AG04449 (cell line): ENCODE measurements around the gene POU6F2.

Experiments used
- CTCF ChIA-PET: fragments of 350-600 bp; formaldehyde crosslinking; extraction: SDS; loops from one replicate; lab custom pipeline; 2021; ENCODE audit warnings: antibody characterized with exemption; lab: Yijun Ruan, JAX
- POLR2A ChIA-PET: fragments of 400-600, 350-600 bp; formaldehyde crosslinking; extraction: SDS; loops from one replicate; lab custom pipeline; 2020; ENCODE audit warnings: antibody characterized with exemption, inconsistent platforms; lab: Yijun Ruan, JAX
- DNase-seq: peaks from one replicate; pipeline ENCODE4 v3.0.0-alpha.2; 2010; ENCODE audit warnings: low read depth, low spot score
- H3K4me3 ChIP-seq: 2 replicates; pipeline ENCODE4 v1.5.1; 2011; ENCODE audit warnings: low read depth, mild to moderate bottlenecking, control low read depth, low read length
- TF ChIP-seq, protein P1 (sequence below): IDR thresholded peaks from one replicate; pipeline ENCODE4 v1.5.1; 2011; ENCODE audit warnings: mild to moderate bottlenecking, moderate library complexity, low read length, control low read depth, inconsistent platforms; ENCODE audit not compliant: insufficient read depth; ENCODE audit errors: missing control alignments

The POU6F2 gene

DNA sequence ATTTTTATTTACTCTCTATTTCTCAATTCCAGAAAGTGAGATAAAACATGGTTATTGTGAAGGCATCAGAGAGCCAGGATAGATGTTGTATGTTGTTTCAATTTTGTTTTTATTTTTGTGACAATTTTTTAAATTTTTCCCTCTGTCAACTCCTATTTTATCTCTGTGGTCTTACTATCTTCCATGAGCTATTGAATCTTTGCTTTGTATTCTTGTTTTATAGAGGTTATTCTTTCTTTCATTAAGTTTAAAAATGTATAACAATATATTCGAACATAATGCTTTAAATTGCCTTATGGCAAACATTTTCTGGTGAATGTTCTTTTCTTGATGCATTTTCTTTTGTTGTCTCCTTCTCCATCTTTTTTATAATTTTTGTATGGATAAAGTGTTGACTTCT is 78.4 kb downstream of the POU6F2 start:
- POLR2A ChIA-PET: no interaction called here
- CTCF ChIA-PET: no interaction called here
- H3K4me3 ChIP-seq: no peak overlapping the region
- DNase-seq: no peak
- TF ChIP-seq, protein P1, sequence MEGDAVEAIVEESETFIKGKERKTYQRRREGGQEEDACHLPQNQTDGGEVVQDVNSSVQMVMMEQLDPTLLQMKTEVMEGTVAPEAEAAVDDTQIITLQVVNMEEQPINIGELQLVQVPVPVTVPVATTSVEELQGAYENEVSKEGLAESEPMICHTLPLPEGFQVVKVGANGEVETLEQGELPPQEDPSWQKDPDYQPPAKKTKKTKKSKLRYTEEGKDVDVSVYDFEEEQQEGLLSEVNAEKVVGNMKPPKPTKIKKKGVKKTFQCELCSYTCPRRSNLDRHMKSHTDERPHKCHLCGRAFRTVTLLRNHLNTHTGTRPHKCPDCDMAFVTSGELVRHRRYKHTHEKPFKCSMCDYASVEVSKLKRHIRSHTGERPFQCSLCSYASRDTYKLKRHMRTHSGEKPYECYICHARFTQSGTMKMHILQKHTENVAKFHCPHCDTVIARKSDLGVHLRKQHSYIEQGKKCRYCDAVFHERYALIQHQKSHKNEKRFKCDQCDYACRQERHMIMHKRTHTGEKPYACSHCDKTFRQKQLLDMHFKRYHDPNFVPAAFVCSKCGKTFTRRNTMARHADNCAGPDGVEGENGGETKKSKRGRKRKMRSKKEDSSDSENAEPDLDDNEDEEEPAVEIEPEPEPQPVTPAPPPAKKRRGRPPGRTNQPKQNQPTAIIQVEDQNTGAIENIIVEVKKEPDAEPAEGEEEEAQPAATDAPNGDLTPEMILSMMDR: no peak

DNA sequence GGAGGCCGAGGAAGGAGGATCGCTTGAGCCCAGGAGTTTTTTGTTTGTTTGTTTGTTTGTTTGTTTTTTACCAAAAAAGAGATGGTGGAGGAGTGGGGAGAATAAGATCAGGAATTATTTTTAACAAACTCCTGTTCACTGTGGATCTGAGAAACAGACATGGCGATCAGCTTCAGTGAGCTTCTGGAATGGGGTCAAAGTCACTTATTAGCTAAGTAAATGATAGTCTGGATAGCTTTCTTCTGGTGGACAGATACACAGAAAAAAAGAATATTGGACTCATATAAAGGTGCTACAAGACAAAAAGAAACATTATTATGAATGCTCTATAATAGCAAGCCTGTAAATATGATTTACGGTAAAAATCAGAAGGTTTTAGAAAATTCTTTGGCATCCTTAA is 85.1 kb downstream of the POU6F2 start:
- CTCF ChIA-PET: interaction anchor here (0.9 kb wide), 1 partner anchor 13 kb away, joined by 3 read pairs; no protein-coding TSS in a partner anchor
- TF ChIP-seq, protein P1: no peak
- DNase-seq: no peak
- H3K4me3 ChIP-seq: no peak overlapping the region
- POLR2A ChIA-PET: no interaction called here

DNA sequence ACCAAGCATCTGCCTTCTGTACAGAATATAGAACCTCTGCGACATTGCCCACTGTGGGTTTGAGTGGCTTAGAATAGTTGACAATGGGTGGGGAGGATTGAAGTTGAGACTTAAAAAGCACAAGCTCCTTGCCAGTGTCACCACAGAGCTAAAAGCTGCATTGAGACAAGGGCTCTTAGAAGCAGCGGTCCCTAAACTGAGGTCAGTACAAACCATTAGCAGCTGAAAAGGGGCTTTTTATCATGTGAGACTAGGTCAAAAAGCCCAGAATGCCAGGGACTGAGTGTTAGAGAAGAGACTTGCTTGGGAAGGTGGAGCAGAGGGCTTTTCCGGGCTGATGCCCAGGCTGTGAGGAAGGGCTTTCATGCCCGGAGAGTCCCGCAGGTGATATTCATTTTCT is 91.3 kb downstream of the POU6F2 start:
- H3K4me3 ChIP-seq: no peak overlapping the region
- POLR2A ChIA-PET: no interaction called here
- CTCF ChIA-PET: no interaction called here
- DNase-seq: no peak
- TF ChIP-seq, protein P1: no peak

- TF ChIP-seq, protein P1: no peak
- no peak overlapping the region for H3K4me3 ChIP-seq
- DNase-seq: no peak
- ChIA-PET POLR2A (no interaction called here), CTCF (no interaction called here)
Observed at GRCh38 chr7:39069896-39070881, 92.5 kb downstream of the POU6F2 start.

DNA sequence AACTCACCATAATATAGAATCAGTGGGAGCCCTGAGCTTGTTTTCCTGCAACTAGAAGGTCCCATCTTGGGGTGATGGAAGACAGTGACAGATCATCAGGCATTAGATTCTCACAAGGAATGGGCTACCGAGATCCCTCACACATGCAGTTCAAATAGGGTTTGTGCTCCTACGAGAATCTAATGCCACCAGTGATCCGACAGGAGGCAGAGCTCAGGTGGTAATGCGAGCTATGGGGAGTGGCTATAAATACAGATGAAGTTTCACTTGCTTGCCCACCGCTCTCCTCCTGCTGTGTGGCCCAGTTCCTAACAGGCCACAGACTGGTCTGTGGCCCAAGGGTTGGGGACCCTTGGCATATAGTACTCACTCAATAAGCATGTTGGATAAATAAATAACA is 93.4 kb downstream of the POU6F2 start:
- TF ChIP-seq, protein P1: no peak
- no peak for DNase-seq
- ChIA-PET CTCF (no interaction called here), POLR2A (no interaction called here)
- no peak overlapping the region for H3K4me3 ChIP-seq

DNA sequence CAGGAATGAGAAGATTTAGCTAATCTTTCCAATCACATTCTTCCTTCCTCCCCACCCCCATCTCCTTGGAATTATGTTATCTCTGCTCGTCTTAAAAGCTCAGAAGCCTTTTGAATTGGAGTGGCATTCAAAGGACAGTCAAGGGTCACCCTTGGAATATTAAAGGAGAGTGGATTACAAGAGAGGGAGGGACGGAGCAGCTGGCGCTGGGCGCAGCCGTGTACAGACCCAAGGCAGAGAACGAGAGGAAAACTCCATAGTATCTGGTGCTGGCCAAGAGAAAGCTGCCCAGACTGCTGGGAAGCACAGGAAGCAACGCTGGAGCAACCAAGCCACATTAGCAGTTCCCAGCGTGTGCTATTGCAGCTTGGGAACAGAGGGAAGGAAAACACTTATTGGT is 95.7 kb downstream of the POU6F2 start:
- TF ChIP-seq, protein P1: no peak
- ChIA-PET POLR2A (no interaction called here), CTCF (interaction anchor here (0.8 to 3.8 kb wide), 2 partner anchors 389 to 447 kb away, joined by 4 to 35 read pairs; no protein-coding TSS in a partner anchor)
- no peak overlapping the region for H3K4me3 ChIP-seq
- DNase-seq: no peak
